Measurements from ENCODE around the gene PTPN14.

DNA sequence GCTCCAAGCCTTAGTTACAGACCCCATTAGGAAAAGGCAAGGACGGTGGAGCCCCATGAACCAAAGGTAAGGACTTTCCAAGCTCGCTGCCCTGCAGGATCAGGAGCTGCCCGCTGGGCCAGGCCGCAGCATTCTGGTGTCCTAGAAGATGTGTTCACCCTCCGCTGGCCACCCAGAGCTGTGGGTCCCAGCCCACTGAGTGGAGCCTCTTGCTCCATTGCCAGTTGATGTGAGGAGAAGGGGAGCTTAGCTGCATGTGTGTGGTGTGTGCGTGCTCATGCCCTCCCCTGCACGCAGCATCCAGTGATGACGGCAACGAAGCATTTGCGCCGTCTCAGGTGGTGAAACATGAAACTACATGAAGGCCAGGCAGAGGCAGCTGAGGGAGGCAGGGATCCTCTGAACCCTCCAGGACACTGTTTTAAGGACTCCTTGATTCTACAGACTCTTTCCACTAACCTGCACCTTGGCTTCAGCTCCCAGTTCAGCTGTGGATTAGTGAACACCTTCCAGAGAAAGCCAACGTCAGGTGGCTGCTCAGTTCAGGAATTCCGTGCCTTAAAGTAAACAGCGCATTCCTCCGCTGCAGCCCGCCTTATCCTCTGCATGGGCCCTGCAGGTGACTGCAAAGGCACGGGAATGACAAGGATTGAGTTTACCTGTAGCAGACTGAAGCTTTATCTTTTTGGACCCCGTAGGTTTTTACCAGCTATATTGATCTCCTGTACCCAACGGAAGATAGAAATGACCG is 221.8 kb downstream of the PTPN14 start:
- TF ChIP-seq CTCF (IDR thresholded peaks at IDR 0.05) (no peak), POLR2A (IDR thresholded peaks at IDR 0.05) (no peak)
